ENCODE data around the gene KMT2C.
"Not testable (repeated sequence)": the region's sequence is repeated elsewhere in the genome, so short reads cannot be mapped to it uniquely, and the experiment has no call there.

- not testable (repeated sequence) for TF ChIP-seq CTCF (IDR thresholded peaks at IDR 0.05; ENCODE audit: low read length); EZH2 (IDR thresholded peaks at IDR 0.05; ENCODE audit: borderline replicate concordance, low read length)
Observed at GRCh38 chr7:152219556-152219955, 216.2 kb downstream of the KMT2C start.
